Suppressor macrophage treated with lipopolysaccharide for 1 hour (primary cell): ENCODE measurements around the gene ACSBG1.
A peak's percentile ranks its signal among the peaks of the same experiment; 100 is the strongest.

Source experiments
- DNase-seq, 3 donors: peaks; one replicate each; pipeline ENCODE4 v3.0.0-alpha.2; 2020 to 2022

ACSBG1 gene

DNA sequence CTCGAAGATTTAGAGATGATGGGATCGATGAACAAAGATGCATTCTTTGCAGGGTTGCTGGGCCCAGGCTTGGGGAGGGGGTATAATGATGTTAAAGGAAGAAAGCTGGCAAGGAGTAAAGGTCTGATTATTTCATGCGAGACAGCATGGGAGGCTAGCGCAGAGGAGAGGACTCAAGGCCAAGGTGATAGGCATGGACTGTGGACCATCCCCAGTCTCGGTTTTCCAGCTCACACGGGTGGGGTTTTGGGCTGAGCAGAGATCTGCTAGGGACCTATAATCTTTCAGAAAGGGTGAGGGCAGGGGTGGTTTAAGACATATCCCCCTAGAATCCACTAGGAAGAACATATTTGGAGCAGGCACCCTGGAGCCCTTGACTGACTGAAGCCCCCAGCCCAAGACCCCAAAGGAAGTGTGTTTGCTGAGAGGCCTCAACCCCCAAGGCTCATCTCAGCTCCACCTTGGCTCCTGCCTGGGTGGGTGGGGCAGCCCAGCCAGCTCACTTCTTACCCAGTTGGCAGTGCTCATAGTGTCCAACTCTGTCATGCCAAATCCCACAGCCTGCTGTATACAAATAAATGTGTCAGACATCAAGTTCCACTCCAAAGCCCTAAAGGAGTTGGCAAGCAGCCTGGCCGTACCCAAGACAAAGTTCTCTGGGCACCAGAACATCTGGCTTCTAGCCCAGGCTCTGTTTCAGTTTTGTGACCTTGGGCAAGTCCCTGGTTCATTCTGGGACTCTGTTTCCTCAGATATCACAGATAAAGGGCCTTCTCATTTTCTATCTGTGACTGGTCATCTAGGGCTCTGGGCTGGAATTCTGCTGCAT, 17.9 kb downstream of the ACSBG1 start:
- DNase-seq = no peak

- no peak for DNase-seq
Observed at GRCh38 chr15:78213956-78214355, 20.4 kb downstream of the ACSBG1 start.

DNA sequence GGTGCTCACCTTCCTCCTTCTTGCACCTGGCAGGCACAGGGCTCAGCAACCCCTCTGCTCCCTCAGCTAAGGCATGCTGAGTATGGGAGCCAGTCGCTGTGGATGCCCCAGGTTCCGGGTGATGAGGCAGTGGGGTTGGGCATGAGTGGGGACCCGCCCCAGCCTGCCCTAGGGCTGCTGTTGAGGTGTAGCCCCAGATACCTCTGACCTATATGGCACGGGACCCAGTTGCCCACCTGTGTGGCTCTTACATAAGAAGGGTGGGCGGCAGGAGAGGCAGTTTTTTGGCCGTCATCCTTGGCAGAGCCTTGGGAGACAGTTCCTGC, 21.0 kb downstream of the ACSBG1 start:
- DNase-seq = no peak

DNA sequence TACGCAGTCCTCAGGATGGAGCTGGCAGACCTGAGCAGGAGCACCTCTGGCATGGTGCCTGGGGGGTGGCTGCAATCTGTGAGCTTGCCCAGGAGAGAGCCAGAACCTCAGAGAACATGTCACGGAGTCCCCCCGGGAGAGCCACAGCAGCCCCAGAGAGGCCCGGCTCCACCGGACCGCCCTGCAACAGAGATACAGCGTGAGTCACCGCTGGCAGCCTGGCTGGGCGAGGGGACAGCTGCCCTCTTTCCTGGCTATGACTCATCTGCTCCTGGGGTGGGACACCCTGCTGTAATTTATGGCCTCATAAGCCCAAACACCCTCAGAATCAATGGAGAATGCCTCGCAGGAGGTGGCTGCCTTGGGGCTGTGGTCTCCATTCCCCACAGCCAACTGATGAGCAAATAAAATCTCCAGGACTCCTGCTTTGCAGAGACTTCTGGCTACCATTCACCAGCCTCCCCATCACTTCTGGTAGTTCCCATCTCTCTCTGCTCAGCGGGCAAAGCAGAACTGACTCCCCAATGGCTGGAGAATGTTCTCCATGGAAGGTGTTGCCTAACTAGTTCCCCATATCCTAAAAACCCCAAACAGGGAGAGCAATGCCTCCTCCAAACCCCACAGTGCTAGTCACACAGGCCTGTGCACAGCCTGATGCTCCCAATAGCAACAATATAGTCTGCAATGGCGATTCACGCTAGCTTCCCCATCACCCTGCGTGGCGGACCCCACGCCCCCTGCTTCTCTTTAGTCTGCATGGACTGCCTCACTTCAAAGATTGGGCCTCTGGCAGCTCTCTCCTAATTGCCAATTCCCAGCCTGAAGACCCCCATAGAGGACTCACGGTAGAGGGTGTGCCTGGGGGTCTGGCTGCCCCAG, 21.6 kb downstream of the ACSBG1 start:
- peak in 2 of 3 donors; percentile 21 to 23 for DNase-seq

GRCh38 chr15:78212008-78212407, 22.4 kb downstream of the ACSBG1 start:
- no peak for DNase-seq

DNA sequence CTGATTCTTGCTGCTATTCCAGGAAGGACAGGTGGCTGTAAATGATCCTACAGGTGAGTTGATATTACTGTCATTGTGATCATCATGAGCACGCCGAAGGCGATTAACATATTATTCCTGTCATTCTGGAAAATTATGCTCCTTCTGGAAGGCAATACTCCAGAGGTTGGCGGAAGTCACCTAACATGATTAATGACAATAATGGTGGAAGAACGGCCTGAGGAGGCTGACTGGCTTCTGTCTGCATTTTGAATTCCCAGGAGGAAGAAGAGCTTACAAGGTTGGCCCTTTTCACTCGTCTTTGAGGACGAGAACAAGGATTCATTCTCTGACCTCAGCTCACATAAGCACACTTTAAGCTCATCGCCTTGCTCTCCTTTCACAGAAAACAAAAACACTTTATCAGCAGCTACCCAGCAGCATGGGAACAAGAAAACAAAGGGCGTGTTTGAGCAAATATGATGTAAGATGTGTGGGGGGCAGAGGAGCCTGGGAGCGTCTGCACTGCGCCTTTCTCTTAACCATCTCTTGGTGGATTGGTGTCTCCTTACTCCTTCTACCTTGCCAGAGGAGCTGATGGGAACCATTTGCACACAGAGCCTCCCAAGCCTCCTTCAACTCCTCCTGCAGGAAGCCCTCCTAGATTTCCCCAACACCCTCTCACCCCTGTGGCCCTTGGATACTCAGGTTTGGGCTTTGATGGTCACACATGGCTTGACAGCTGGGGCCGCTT, 23.0 kb downstream of the ACSBG1 start:
- DNase-seq = no peak

GRCh38 chr15:78210349-78210717, 24.0 kb downstream of the ACSBG1 start:
- no peak for DNase-seq

GRCh38 chr15:78209646-78210348, 24.6 kb downstream of the ACSBG1 start:
- DNase-seq = no peak

DNA sequence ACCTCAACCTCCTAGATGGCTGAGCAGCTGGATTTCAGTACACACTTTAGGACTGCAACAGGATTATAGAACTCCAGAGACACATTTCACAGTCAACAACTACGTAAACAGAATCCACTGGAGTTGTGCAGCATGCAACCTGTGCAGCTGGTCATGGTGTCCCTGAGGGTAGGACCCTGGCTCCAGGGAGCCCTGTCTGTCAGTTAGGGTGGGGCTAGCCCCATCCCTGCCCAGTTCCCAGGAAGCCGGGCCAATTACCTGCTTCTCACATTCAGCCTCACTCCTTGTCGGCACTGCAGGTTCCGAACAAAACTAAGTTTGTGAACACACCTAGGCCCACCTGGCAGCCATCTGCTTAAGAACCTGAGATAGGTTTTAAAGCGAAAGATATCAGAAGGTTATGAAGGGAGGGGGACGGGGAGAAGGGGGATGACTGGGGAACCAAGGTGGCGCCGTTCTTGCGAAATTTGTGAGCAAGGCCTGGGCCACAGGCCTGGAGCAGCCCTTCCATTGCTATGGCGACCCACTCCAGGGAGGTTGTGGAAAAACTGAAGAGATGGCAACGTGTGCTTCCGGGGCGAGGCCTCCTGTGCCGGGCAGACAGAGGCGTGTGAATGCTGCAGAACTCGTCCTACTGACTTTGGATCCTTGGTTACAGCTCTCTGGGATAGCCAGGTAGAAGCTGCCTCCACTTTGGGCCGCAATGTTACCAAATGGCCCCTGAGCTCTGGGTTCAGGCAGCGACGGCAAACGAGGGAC, 25.3 kb downstream of the ACSBG1 start:
- no peak for DNase-seq

DNA sequence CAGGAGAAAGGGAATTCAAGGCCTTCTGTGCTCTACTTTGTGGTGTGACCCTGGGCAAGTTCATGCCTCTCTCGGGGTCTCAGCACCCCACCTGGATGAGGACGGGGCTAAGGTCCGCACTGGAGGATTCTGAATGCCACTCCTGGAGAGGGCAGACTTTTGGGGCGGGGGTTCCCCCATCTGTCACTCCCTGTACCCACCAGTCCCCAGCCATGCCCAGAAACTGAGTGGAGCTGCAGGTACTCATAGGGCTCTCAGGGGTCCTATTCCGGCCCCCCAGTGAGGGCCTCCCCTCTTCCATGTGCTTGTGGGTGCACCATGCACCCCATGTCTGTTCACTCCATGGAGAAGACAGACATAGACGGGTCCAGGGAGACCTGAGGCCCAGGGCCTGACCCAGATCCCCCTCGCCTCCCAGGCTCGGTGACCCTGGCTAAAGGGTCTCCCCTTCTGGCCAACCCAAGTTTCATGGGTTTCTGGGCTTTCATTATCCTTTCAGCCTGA, 26.0 kb downstream of the ACSBG1 start:
- DNase-seq = no peak

GRCh38 chr15:78207641-78208340, 26.6 kb downstream of the ACSBG1 start:
- no peak for DNase-seq

- no peak for DNase-seq
Observed at GRCh38 chr15:78207110-78207458, 27.3 kb downstream of the ACSBG1 start.

DNA sequence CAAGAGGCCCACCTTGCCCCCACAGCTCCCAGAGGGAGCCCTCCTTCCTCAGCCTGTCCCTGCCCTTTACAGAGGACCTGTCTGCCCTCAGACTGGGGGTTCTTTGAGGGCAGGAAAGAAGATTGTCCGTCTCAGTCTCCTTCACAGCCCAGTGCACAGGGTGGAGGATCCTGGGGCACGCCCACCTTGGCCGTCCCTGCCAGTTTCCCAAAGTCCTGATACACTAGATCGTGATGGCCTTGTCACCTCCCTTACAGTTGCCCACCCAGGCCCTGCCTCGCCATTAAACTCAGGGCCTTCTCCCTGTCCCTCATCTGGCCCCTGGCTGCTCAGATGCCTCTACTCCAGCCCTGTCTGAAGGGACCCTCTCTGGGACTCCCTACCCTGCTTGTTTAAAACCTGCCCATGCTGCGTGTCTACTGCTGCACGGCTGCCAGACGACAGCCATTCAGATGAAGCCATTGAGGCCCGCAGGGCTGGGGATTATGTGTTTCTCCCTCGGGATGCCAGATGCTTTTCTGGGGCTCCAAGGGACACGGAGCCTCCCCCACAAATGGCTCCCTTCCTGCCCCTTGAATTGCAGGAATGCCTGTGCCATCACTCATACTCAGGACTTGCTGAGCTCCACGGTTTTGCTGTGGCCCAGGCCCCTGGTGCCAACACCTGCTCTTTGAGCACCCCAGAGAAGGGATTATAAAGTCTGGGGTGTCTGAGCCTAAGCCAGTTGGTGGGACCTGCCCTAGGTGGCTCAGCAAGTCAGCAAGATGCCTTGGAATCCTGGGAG, 27.8 kb downstream of the ACSBG1 start:
- no peak for DNase-seq

- DNase-seq = no peak
Observed at GRCh38 chr15:78205856-78206255, 28.5 kb downstream of the ACSBG1 start.

DNA sequence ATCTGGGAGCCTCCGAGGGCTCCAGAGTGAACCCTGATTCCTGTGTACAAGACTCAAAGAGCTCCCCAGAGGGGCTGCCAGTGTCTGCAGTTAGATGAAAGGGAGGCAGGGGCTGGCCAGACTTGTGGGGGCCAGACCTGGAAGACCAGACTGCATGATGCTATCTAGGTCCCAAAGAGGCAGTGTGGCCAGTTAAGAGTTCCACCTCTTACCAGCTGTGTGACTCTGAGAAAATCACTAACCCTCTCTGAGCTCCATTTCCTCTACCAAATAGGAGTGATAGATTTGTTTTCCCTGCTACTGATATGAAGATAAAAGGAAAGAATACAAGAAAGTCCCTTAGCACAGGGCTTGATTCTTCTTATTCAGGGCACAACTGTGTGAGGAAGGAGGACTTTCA, 29.0 kb downstream of the ACSBG1 start:
- no peak for DNase-seq

GRCh38 chr15:78204351-78205309, 29.7 kb downstream of the ACSBG1 start:
- peak in 1 of 3 donors; percentile 8 for DNase-seq

DNA sequence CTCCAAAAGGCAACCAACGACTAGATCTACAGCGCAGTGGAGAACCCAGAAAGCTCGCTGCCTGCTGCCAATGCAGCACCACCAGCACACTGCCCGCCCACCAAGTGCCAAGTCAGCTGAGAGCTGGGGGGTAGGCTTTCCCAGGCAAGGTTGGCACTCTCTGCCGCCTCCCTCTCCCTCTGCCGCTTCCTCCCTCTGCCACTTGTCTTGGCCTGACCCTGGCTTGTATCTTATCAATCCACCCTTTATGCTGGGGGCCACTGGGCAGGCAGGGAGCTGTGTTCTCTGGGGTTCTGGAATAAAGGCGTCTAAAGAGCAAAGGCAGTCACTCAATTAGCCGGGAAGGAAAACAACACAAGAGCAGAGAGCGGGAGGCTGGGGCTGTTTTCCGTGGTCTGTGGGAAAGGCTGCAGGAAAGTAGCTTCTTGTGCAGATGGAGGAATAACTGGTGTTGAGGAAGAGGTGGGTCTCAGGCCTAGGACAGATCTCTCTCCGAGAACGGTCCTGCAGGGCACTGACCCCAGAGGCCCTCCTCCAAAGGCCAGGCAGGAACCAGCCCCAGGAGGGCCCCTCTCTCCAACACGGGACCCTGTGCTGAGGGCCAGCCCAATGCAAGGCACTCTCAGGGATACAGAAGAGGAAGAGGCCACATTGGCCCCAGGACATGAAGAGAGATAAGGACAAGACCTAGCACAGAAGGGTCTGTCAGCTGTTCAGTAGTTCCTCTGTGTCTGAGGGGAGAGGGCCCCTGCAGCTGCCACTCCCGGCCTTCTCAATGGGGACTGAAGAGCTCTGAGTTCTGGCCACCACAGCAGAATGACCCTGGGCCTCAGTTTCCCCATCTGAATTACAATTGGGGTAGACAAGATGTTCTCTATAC, 30.8 kb downstream of the ACSBG1 start:
- no peak for DNase-seq
